ENCODE data around the gene TSSC4.
A peak's percentile ranks its signal among the peaks of the same experiment; 100 is the strongest.

TSSC4 gene

GRCh38 chr11:2419638-2420501 lies 19.3 kb downstream of the TSSC4 start:
- peak; percentile 45 for DNase-seq

- DNase-seq, result peak; percentile 52
Measured at GRCh38 chr11:2420502-2421225, 20.1 kb downstream of the TSSC4 start.

- no peak for DNase-seq
Measured at GRCh38 chr11:2421226-2421994, 20.9 kb downstream of the TSSC4 start.

- no peak for DNase-seq
Measured at GRCh38 chr11:2421996-2422395, 21.4 kb downstream of the TSSC4 start.

- DNase-seq, result no peak
Measured at GRCh38 chr11:2422461-2423156, 22.1 kb downstream of the TSSC4 start.

- no peak for DNase-seq
Measured at GRCh38 chr11:2423157-2424025, 22.8 kb downstream of the TSSC4 start.

GRCh38 chr11:2424811-2425495 lies 24.4 kb downstream of the TSSC4 start:
- no peak for DNase-seq

- no peak for DNase-seq
Measured at GRCh38 chr11:2425506-2425905, 25.0 kb downstream of the TSSC4 start.

GRCh38 chr11:2426221-2426620 lies 25.7 kb downstream of the TSSC4 start:
- no peak for DNase-seq

GRCh38 chr11:2426826-2427521 lies 26.4 kb downstream of the TSSC4 start:
- DNase-seq, result no peak

- no peak for DNase-seq
Measured at GRCh38 chr11:2427721-2428321, 27.3 kb downstream of the TSSC4 start.

- no peak for DNase-seq
Measured at GRCh38 chr11:2428322-2428795, 27.8 kb downstream of the TSSC4 start.

GRCh38 chr11:2431395-2431794 lies 30.8 kb downstream of the TSSC4 start:
- DNase-seq, result no peak

- DNase-seq, result no peak
Measured at GRCh38 chr11:2432171-2432621, 31.6 kb downstream of the TSSC4 start.

GRCh38 chr11:2432628-2433071 lies 32.1 kb downstream of the TSSC4 start:
- no peak for DNase-seq

GRCh38 chr11:2433106-2433925 lies 32.8 kb downstream of the TSSC4 start:
- DNase-seq, result no peak

GRCh38 chr11:2434008-2434407 lies 33.5 kb downstream of the TSSC4 start:
- no peak for DNase-seq

GRCh38 chr11:2434506-2435255 lies 34.1 kb downstream of the TSSC4 start:
- DNase-seq, result no peak
